IMR-90 (cell line): ENCODE data around the gene DSP. TPM values are rescaled to one million over a fixed set of nuclear protein-coding genes. Genes with fewer than 3 reads are reported as not detected.

Experiments used
- ATAC-seq: fragments of 200-7000 bp; cut with Tn5 transposase; 2 replicates; pipeline ENCODE4 v1.9.1; 2020; ENCODE audit warnings: low read depth, mild to moderate bottlenecking, moderate library complexity
- BruUV-seq: library from RNA; stranded (reverse); fragments of 400-500 nt; replicated peaks from 2 replicates; lab custom pipeline; 2021; lab: Mats Ljungman, UMichigan
- CTCF ChIA-PET: fragments of 300-600 bp; formaldehyde crosslinking; extraction: SDS; loops from one replicate; lab custom pipeline; 2021; ENCODE audit warnings: antibody characterized with exemption; lab: Yijun Ruan, JAX
- POLR2A ChIA-PET: fragments of 300-600 bp; sonication (Branson Sonifier 250); formaldehyde crosslinking; loops from one replicate; lab custom pipeline; 2022; ENCODE audit warnings: antibody characterized with exemption; ENCODE audit not compliant: unreplicated experiment; lab: Charles Lee
- DNase-seq: peaks from one replicate; pipeline ENCODE4 v3.0.0; 2013
- H2AFZ ChIP-seq: replicated peaks from 2 replicates; pipeline ENCODE3; 2013; ENCODE audit warnings: low read length, mild to moderate bottlenecking; ENCODE audit not compliant: poor library complexity
- H2AK5ac ChIP-seq: 2 replicates; pipeline ENCODE4 v1.6.1; 2013; ENCODE audit warnings: low read depth, low read length, inconsistent platforms
- H2AK9ac ChIP-seq: replicated peaks from 2 replicates; pipeline ENCODE3; 2013; ENCODE audit warnings: mild to moderate bottlenecking, low read depth, low read length, moderate library complexity; ENCODE audit not compliant: poor library complexity
- H2BK120ac ChIP-seq: 2 replicates; pipeline ENCODE4 v1.6.1; 2013; ENCODE audit warnings: low read depth, low read length, inconsistent platforms
- H2BK15ac ChIP-seq: 3 replicates; pipeline ENCODE4 v1.6.1; 2013; ENCODE audit warnings: low read depth, low read length, inconsistent platforms
- H2BK20ac ChIP-seq: 2 replicates; pipeline ENCODE4 v1.6.1; 2013; ENCODE audit warnings: low read depth, mild to moderate bottlenecking, inconsistent platforms, low read length, moderate library complexity
- H2BK5ac ChIP-seq: 2 replicates; pipeline ENCODE4 v1.6.1; 2013; ENCODE audit warnings: mild to moderate bottlenecking, low read depth, low read length, inconsistent platforms; ENCODE audit not compliant: poor library complexity, severe bottlenecking
- H3K14ac ChIP-seq: replicated peaks from 2 replicates; pipeline ENCODE4 v1.6.1; 2013; ENCODE audit warnings: low read depth, low read length, inconsistent platforms
- H3K18ac ChIP-seq: 2 replicates; pipeline ENCODE4 v1.6.1; 2013; ENCODE audit warnings: low read depth, low read length, control low read depth
- H3K23ac ChIP-seq: 2 replicates; pipeline ENCODE4 v1.6.1; 2013; ENCODE audit warnings: low read depth, low read length, inconsistent platforms
- H3K27ac ChIP-seq: 2 replicates; pipeline ENCODE4 v1.5.1; 2013; ENCODE audit warnings: mild to moderate bottlenecking, control low read depth, low read length; ENCODE audit not compliant: insufficient read depth
- H3K27me3 ChIP-seq: 2 replicates; pipeline ENCODE4 v1.6.1; 2013; ENCODE audit warnings: low read length; ENCODE audit not compliant: control insufficient read depth, insufficient read depth
- H3K36me3 ChIP-seq: 2 replicates; pipeline ENCODE4 v1.6.1; 2013; ENCODE audit warnings: low read length, mixed read lengths; ENCODE audit not compliant: control insufficient read depth, insufficient read depth
- H3K4ac ChIP-seq: 2 replicates; pipeline ENCODE4 v1.6.1; 2013; ENCODE audit warnings: low read depth, low read length, inconsistent platforms
- H3K4me1 ChIP-seq: 2 replicates; pipeline ENCODE4 v1.6.1; 2013; ENCODE audit warnings: low read length, mixed read lengths; ENCODE audit not compliant: control insufficient read depth, insufficient read depth
- H3K4me2 ChIP-seq: 2 replicates; pipeline ENCODE4 v1.6.1; 2013; ENCODE audit warnings: low read depth, mild to moderate bottlenecking, control low read depth, low read length, moderate library complexity
- H3K4me3 ChIP-seq: 2 replicates; pipeline ENCODE4 v1.5.1; 2013; ENCODE audit warnings: low read depth, mild to moderate bottlenecking, control low read depth, low read length, moderate library complexity; ENCODE audit not compliant: insufficient read depth
- H3K56ac ChIP-seq: 2 replicates; pipeline ENCODE4 v1.6.1; 2013; ENCODE audit warnings: low read length, inconsistent platforms; ENCODE audit not compliant: insufficient read depth; ENCODE audit errors: extremely low read depth
- H3K79me1 ChIP-seq, 2 experiments: 2 replicates each; pipeline ENCODE4 v1.6.1; 2013; ENCODE audit warnings: low read length in 2 of 2, inconsistent platforms in 1 of 2, low read depth in 1 of 2
- H3K9ac ChIP-seq: 2 replicates; pipeline ENCODE4 v1.6.1; 2013; ENCODE audit warnings: low read depth, low read length, control low read depth
- H3K9me1 ChIP-seq: 2 replicates; pipeline ENCODE4 v1.6.1; 2013; ENCODE audit warnings: low read length, inconsistent platforms; ENCODE audit not compliant: insufficient read depth
- H3K9me3 ChIP-seq: 2 replicates; pipeline ENCODE4 v1.6.1; 2013; ENCODE audit warnings: low read length; ENCODE audit not compliant: control insufficient read depth, insufficient read depth
- H4K20me1 ChIP-seq: 2 replicates; pipeline ENCODE4 v1.6.1; 2013; ENCODE audit warnings: low read length, inconsistent platforms; ENCODE audit not compliant: insufficient read depth
- H4K5ac ChIP-seq: 2 replicates; pipeline ENCODE4 v1.6.1; 2013; ENCODE audit warnings: mild to moderate bottlenecking, low read depth, low read length, control low read depth
- H4K8ac ChIP-seq, 2 experiments: 2 replicates each; pipeline ENCODE4 v1.6.1; 2013; ENCODE audit warnings: low read depth in 2 of 2, low read length in 2 of 2, control low read depth in 1 of 2, inconsistent platforms in 1 of 2
- H4K91ac ChIP-seq: 2 replicates; pipeline ENCODE4 v1.6.1; 2013; ENCODE audit warnings: low read depth, low read length, inconsistent platforms; ENCODE audit not compliant: insufficient read depth
- RAD21 ChIP-seq: IDR thresholded peaks from 2 replicates; pipeline ENCODE4 v1.6.1; 2012; ENCODE audit warnings: low read length, improper control_type of control experiment
- SMC3 ChIP-seq: fragments of 150-350 bp; IDR thresholded peaks from 2 replicates; pipeline ENCODE4 v1.6.1; 2016; ENCODE audit warnings: low read depth, mild to moderate bottlenecking, antibody characterized with exemption, low read length, moderate library complexity
- WGBS, 2 experiments: methylation state at CpG; one replicate each; pipeline versions ENCODE4 v1.1.5 to v1.1.7; 2013; ENCODE audit warnings: missing lambda C conversion rate in 2 of 2; ENCODE audit not compliant: insufficient read length in 1 of 2; ENCODE audit errors: extremely low coverage in 2 of 2; 5-methylcytosine and 5-hydroxymethylcytosine counted together
- dilution Hi-C: fragments of 300-500 bp; cut with HindIII; formaldehyde crosslinking; loops from one replicate; pipeline ENCODE4 v1.14.3; 2018; ENCODE audit warnings: low sequenced_read_pairs; ENCODE audit not compliant: unreplicated experiment
- in situ Hi-C: fragments of 300-500 bp; cut with MboI; formaldehyde crosslinking; loops from 3 replicates; pipeline ENCODE4 v1.14.3; 2019; ENCODE audit warnings: low sequenced_read_pairs, inconsistent platforms, mixed read lengths
- intact Hi-C: fragments of 100-400 bp; cut with micrococcal nuclease; formaldehyde crosslinking; loops from 2 replicates; pipeline ENCODE4 v1.10.0; 2022
- polyA plus RNA-seq, 3 experiments: library from polyadenylated mRNA; depleted of rRNA; stranded (reverse); fragments of >200 nt; gene quantifications; 2 replicates each; pipeline ENCODE4 v1.2.3, GENCODE V29; 2012; ENCODE audit warnings: low replicate concordance in 1 of 3
- total RNA-seq: library from RNA; depleted of rRNA; stranded (reverse); fragments of >200 nt; gene quantifications from 2 replicates; pipeline ENCODE4 v1.2.3, GENCODE V29; 2012
- TF ChIP-seq, protein P1 (sequence below): conservative IDR thresholded peaks from 2 replicates; pipeline ENCODE4 v1.5.1; 2012; ENCODE audit warnings: mild to moderate bottlenecking, low read depth, low read length, improper control_type of control experiment

DSP gene
- total and polyA plus RNA-seq, 2 of the 4 experiments (the other 2 are of a cell fraction), result 7.1 to 20.1 TPM

GRCh38 chr6:7624796-7625710, 83.6 kb downstream of the DSP start:
- dilution Hi-C loops, result no loop called here
- intact Hi-C loops, result no loop called here
- Histone ChIP-seq H3K9me1 (no peaks in the 10 kb centered on the region), H4K20me1 (no peaks in the 10 kb centered on the region), H3K4me2 (no peak overlapping the region), H3K9ac (no peak overlapping the region), H3K9me3 (no peaks in the 10 kb centered on the region), H3K36me3 (no peaks in the 10 kb centered on the region), H3K14ac (no peak overlapping the region), H2AK9ac (no peak overlapping the region), H2BK120ac (no peak overlapping the region), H3K23ac (no peak overlapping the region), H2AK5ac (no peak overlapping the region), H3K4me1 (no peaks in the 10 kb centered on the region), H4K8ac (no peak overlapping the region), H3K79me1 (no peaks in the 10 kb centered on the region), H2BK15ac (no peak overlapping the region), H3K27ac (no peak overlapping the region), H3K27me3 (peaks cover 1% of the 10 kb centered on the region; the same call in 1 of the 2 replicates), H3K4ac (no peak overlapping the region), H2BK5ac (no peak overlapping the region), H4K91ac (no peak overlapping the region), H3K4me3 (no peak overlapping the region), H4K5ac (no peak overlapping the region), H3K18ac (no peak overlapping the region), H2AFZ (no peak overlapping the region), H2BK20ac (no peak overlapping the region), H3K56ac (no peak overlapping the region)
- in situ Hi-C loops, result loop anchor here (25.0 kb wide), 1 partner anchor 938 kb away; no protein-coding TSS in a partner anchor
- ATAC-seq, result peak; percentile 48; the same call in 1 of the 2 replicates
- TF ChIP-seq RAD21 (0 out of 2 replicates have a peak, but pooled peaks have one; percentile 3), SMC3 (no peak)
- TF ChIP-seq, protein P1, sequence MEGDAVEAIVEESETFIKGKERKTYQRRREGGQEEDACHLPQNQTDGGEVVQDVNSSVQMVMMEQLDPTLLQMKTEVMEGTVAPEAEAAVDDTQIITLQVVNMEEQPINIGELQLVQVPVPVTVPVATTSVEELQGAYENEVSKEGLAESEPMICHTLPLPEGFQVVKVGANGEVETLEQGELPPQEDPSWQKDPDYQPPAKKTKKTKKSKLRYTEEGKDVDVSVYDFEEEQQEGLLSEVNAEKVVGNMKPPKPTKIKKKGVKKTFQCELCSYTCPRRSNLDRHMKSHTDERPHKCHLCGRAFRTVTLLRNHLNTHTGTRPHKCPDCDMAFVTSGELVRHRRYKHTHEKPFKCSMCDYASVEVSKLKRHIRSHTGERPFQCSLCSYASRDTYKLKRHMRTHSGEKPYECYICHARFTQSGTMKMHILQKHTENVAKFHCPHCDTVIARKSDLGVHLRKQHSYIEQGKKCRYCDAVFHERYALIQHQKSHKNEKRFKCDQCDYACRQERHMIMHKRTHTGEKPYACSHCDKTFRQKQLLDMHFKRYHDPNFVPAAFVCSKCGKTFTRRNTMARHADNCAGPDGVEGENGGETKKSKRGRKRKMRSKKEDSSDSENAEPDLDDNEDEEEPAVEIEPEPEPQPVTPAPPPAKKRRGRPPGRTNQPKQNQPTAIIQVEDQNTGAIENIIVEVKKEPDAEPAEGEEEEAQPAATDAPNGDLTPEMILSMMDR, result 0 out of 2 replicates have a peak, but pooled peaks have one; percentile 5
- ChIA-PET CTCF (interaction anchor here (1.0 kb wide), 1 partner anchor 10 kb away, joined by 5 read pairs; no protein-coding TSS in a partner anchor), POLR2A (no interaction called here)
- WGBS, 2 experiments, result no CpG with 5 or more reads among the region's 4 CpGs
- no peak for DNase-seq
- BruUV-seq, result no TSS peak
